Activated B cell treated with CpG ODN at 0.5 μM for 24 hours (primary cell): ENCODE results near the gene PRR36. TPM values are rescaled to one million over a fixed set of nuclear protein-coding genes. Genes with fewer than 3 reads are reported as not detected.
A peak's percentile ranks its signal among the peaks of the same experiment; 100 is the strongest.

Experiments
- ATAC-seq: fragments of 200-7000 bp; cut with Tn5 transposase; one replicate; pipeline ENCODE4 v1.10.0; 2021; ENCODE audit warnings: low read depth, mild to moderate bottlenecking, moderate library complexity
- CTCF ChIA-PET: fragments of 350-600 bp; sonication (Branson Sonifier 250); formaldehyde crosslinking; loops from one replicate; lab custom pipeline; 2021; ENCODE audit warnings: antibody characterized with exemption; lab: Charles Lee
- POLR2A ChIA-PET: fragments of 350-600 bp; sonication (Branson Sonifier 250); formaldehyde crosslinking; loops from one replicate; lab custom pipeline; 2021; ENCODE audit warnings: antibody characterized with exemption; lab: Charles Lee
- DNase-seq: peaks from one replicate; pipeline ENCODE4 v3.0.0; 2022
- H3K27ac Mint-ChIP-seq: one replicate; pipeline ENCODE4 v1.8.0; 2020; ENCODE audit warnings: mixed read lengths
- H3K27me3 Mint-ChIP-seq: one replicate; pipeline ENCODE4 v1.8.0; 2021; ENCODE audit warnings: mixed read lengths
- H3K36me3 Mint-ChIP-seq: one replicate; pipeline ENCODE4 v1.8.0; 2021; ENCODE audit warnings: low read depth, mixed read lengths
- H3K4me1 Mint-ChIP-seq: one replicate; pipeline ENCODE4 v1.8.0; 2021; ENCODE audit warnings: mixed read lengths
- H3K4me3 Mint-ChIP-seq: one replicate; pipeline ENCODE4 v1.8.0; 2020; ENCODE audit warnings: mild to moderate bottlenecking, mixed read lengths
- H3K9me3 Mint-ChIP-seq: one replicate; pipeline ENCODE4 v1.8.0; 2020; ENCODE audit warnings: mixed read lengths
- intact Hi-C: fragments of 100-400 bp; cut with micrococcal nuclease; formaldehyde crosslinking; loops from one replicate; pipeline ENCODE4 v1.15.1; 2024
- total RNA-seq: library from RNA; stranded (reverse); gene quantifications from 2 replicates; pipeline ENCODE4 v1.2.3, GENCODE V29; 2022
- TF ChIP-seq, protein P1 (sequence below): fragments of 200-600 bp; IDR thresholded peaks from one replicate; pipeline ENCODE4 v1.8.0; 2022; ENCODE audit warnings: antibody characterized with exemption, mild to moderate bottlenecking

The PRR36 gene
- total RNA-seq, 1 donor from 2014 or later, result not detected

DNA sequence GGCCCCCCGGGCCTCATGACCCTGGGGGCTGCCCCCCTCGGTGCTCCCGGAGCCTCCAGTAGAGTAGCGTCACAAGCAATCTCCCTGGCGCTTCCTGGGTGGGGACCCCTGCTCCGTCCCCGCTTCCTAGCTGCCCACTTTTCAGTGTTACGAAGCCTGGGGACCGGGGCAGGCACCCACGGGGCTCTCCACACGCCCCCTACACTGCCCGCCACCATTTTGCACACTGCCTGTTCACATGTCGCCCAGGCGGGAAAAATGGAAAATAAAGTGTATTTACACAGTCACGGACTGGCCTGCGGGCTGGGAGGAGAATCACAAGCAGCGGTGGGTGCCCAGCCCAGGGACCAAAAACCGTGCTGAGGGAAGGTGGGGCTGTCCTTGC, 9.5 kb downstream of the PRR36 start:
- CTCF ChIA-PET, result no interaction called here
- ATAC-seq (no peak), DNase-seq (no peak)
- intact Hi-C loops, result no loop called here
- Mint-ChIP-seq H3K4me3 (no peak overlapping the region), H3K27ac (no peak overlapping the region), H3K36me3 (no peaks in the 10 kb centered on the region), H3K4me1 (peaks cover 29% of the 10 kb centered on the region), H3K9me3 (no peaks in the 10 kb centered on the region), H3K27me3 (peaks cover 21% of the 10 kb centered on the region)
- POLR2A ChIA-PET, result interaction anchor here (0.6 kb wide), 1 partner anchor 57 kb away, joined by 6 read pairs; no protein-coding TSS in a partner anchor
- TF ChIP-seq, protein P1, sequence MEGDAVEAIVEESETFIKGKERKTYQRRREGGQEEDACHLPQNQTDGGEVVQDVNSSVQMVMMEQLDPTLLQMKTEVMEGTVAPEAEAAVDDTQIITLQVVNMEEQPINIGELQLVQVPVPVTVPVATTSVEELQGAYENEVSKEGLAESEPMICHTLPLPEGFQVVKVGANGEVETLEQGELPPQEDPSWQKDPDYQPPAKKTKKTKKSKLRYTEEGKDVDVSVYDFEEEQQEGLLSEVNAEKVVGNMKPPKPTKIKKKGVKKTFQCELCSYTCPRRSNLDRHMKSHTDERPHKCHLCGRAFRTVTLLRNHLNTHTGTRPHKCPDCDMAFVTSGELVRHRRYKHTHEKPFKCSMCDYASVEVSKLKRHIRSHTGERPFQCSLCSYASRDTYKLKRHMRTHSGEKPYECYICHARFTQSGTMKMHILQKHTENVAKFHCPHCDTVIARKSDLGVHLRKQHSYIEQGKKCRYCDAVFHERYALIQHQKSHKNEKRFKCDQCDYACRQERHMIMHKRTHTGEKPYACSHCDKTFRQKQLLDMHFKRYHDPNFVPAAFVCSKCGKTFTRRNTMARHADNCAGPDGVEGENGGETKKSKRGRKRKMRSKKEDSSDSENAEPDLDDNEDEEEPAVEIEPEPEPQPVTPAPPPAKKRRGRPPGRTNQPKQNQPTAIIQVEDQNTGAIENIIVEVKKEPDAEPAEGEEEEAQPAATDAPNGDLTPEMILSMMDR, result no peak

DNA sequence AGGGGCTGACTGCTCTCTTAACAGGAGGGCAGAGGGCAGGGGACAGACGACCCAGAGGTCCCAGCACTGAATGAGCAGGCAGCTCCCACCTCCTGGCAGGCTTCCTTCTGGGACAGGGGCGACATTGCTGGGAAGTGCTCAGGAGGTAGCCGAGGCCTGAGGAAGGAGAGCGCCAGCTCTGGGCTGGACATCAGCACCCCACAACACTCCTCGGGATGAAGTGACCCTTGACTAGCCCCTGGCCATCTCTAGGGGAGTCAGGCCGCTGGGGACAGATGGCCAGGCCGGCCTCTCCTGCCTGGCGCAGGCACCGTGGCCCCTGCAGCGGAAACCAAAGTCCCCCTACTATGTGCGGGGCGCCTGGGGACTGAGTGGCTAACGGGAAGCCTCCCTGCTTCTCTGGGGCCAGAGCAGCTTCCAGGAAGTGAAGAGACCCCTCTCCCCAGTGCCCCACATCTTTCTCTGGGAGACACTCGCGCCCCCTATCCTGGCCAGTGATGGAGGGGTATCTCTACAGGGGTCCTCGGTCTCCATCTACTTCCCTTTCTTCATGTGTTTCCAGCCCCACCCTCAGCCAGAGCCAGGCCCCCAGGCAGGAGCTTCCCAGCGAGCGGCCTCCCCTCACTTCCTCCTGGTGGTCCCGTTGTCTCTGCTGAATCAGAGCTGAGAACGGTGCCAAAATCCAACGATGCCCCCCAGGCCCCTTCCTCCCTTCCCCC, 10.1 kb downstream of the PRR36 start:
- CTCF ChIA-PET, result interaction anchor here (1.3 kb wide), 1 partner anchor 12 kb away, joined by 3 read pairs; no protein-coding TSS in a partner anchor
- POLR2A ChIA-PET, result interaction anchor here (0.5 to 1.4 kb wide), 4 partner anchors 36 to 455 kb away, joined by 4 to 6 read pairs (median 5); no protein-coding TSS in a partner anchor
- DNase-seq (no peak), ATAC-seq (no peak)
- intact Hi-C loops, result no loop called here
- no peaks in the 10 kb centered on the region for H3K9me3 Mint-ChIP-seq
- no peak overlapping the region for H3K4me3 Mint-ChIP-seq
- H3K4me1 Mint-ChIP-seq, result peaks cover 29% of the 10 kb centered on the region
- TF ChIP-seq, protein P1, result no peak
- no peak overlapping the region for H3K27ac Mint-ChIP-seq
- H3K27me3 Mint-ChIP-seq, result peaks cover 21% of the 10 kb centered on the region
- H3K36me3 Mint-ChIP-seq, result no peaks in the 10 kb centered on the region

DNA sequence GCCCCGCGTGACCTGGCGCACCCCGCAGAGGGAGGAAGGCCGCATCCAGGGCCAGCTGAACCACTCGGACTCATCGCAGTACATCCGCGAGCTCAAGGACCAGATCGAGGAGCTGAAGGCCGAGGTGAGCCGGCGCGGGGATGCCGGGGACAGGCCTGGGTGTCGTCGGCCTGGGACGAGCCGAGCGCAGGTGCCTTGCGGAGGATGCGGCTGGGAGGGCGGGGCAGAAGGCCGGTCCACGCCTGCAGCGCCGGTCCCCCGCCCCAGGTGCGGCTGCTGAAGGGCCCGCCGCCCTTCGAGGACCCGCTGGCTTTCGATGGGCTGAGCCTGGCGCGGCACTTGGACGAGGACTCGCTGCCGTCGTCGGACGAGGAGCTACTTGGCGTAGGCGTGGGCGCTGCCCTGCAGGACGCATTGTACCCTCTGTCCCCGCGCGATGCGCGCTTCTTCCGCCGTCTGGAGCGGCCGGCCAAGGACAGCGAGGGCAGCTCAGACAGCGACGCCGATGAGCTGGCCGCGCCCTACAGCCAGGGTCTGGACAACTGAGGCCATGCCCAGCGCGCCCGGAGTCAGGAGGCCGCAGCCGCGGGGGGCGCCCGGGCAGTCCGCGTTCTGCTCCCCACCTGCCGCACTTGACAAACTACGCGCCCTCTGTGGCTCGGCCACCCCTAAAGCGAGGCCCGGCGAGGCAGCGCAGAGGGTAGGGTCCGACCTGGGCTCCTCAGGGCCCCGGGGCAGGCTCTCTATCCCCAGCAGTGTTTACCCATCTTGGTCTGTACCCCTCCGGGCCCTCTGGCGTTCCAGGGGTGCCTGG, 10.8 kb downstream of the PRR36 start:
- Mint-ChIP-seq H3K27me3 (peaks cover 23% of the 10 kb centered on the region), H3K27ac (no peak overlapping the region), H3K9me3 (no peaks in the 10 kb centered on the region), H3K4me3 (no peak overlapping the region), H3K4me1 (peaks cover 23% of the 10 kb centered on the region), H3K36me3 (no peaks in the 10 kb centered on the region)
- intact Hi-C loops, result no loop called here
- DNase-seq, result no peak
- TF ChIP-seq, protein P1, result no peak
- CTCF ChIA-PET, result interaction anchor here (1.3 kb wide), 1 partner anchor 11 kb away, joined by 3 read pairs; no protein-coding TSS in a partner anchor
- POLR2A ChIA-PET, result interaction anchor here (0.5 to 1.4 kb wide), 3 partner anchors 36 to 455 kb away, joined by 4 to 6 read pairs (median 4); no protein-coding TSS in a partner anchor
- ATAC-seq, result peak; percentile 12

DNA sequence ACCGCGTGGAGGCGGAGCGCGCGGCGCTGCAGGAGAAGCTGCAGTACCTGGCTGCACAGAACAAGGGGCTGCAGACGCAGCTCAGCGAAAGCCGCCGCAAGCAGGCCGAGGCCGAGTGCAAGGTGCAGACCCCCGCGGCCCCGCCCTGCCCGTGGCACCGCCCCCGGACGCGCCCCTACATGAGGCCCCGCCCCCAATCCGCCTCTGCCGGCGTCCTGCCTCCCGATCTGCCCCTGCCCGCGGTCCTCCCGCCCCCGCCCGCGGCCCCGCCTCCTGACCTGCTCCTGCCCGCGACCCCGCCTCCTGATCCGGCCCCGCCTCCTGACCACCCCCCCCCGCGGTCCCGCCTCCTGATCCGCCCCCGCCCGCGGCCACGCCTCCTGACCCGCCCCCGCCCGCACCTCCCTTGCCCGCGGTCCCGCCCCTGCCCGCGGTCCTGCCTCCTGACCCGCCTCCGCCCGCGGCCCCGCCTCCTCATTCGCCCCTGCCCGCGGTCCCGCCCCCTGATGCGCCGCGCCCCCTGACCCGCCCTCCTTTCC, 11.7 kb downstream of the PRR36 start:
- Mint-ChIP-seq H3K4me3 (peak overlapping the region; percentile 64), H3K36me3 (no peaks in the 10 kb centered on the region), H3K9me3 (no peaks in the 10 kb centered on the region), H3K27me3 (peaks cover 23% of the 10 kb centered on the region), H3K27ac (no peak overlapping the region), H3K4me1 (peaks cover 21% of the 10 kb centered on the region)
- intact Hi-C loops, result no loop called here
- DNase-seq (no peak), ATAC-seq (peak; percentile 68)
- ChIA-PET POLR2A (interaction anchor here (1.4 kb wide), 1 partner anchor 35 kb away, joined by 4 read pairs; no protein-coding TSS in a partner anchor), CTCF (interaction anchor here (1.3 kb wide), 1 partner anchor 10 kb away, joined by 3 read pairs; no protein-coding TSS in a partner anchor)
- TF ChIP-seq, protein P1, result no peak
